GM12891 (cell line): ENCODE data around the gene COQ4.

Experiments used
- PAX5 ChIP-seq: IDR thresholded peaks from 2 replicates; pipeline ENCODE4 v1.6.1; 2011; ENCODE audit warnings: low read length, moderate library complexity, mild to moderate bottlenecking; ENCODE audit not compliant: insufficient read depth, severe bottlenecking
- POLR2A ChIP-seq: IDR thresholded peaks from 2 replicates; pipeline ENCODE4 v1.6.1; 2011; ENCODE audit warnings: low read depth, low read length, control low read depth
- POLR2AphosphoS5 ChIP-seq: IDR thresholded peaks from 2 replicates; pipeline ENCODE4 v1.6.1; 2011; ENCODE audit warnings: low read depth, low read length, control low read depth
- POU2F2 ChIP-seq: IDR thresholded peaks from 2 replicates; pipeline ENCODE4 v1.6.1; 2011; ENCODE audit warnings: low read depth, mild to moderate bottlenecking, control low read depth, low read length, moderate library complexity
- SPI1 ChIP-seq: IDR thresholded peaks from 2 replicates; pipeline ENCODE4 v1.6.1; 2011; ENCODE audit warnings: low read depth, low read length, control low read depth
- TAF1 ChIP-seq: IDR thresholded peaks from 2 replicates; pipeline ENCODE4 v1.6.1; 2011; ENCODE audit warnings: low read depth, low read length, control low read depth

DNA sequence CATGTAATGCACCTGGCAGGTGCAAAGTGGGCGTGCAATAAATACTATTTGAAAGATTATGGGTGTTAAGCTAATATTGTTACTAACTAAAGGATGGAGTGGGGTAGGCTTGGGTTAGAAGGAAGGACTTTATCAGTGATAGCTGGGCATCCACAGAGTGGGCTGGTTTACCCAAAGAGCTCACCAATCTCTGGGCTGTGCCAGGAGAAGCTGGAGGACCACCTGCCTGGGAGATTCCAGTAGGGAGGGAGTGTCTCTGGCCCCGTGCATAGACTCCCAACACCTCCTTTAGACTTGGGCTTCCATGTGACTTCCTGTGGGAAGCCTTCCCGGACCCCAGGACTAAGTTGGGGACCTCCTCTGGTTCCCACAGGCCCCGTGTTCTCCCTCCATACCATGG, 42.9 kb downstream of the COQ4 start:
- TF ChIP-seq TAF1 (no peak), POLR2AphosphoS5 (no peak), PAX5 (no peak), POLR2A (no peak), SPI1 (no peak), POU2F2 (no peak)
